H1 (cell line): ENCODE measurements around the gene CYP2A13. TPM values are rescaled to one million over a fixed set of nuclear protein-coding genes. Genes with fewer than 3 reads are reported as not detected.

Experiments
- CBX5 ChIP-seq: fragments of 300-800, 300-1000 bp; sonication (generic); IDR thresholded peaks from 2 replicates; pipeline ENCODE4 v1.7.1; 2016; ENCODE audit warnings: antibody characterized with exemption, low read length, low read depth
- CHD1 ChIP-seq: IDR thresholded peaks from 2 replicates; pipeline ENCODE4 v1.6.1; 2012; ENCODE audit warnings: low read depth, low read length, improper control_type of control experiment
- GTF2F1 ChIP-seq: IDR thresholded peaks from 2 replicates; pipeline ENCODE4 v1.6.1; 2012; ENCODE audit warnings: low read depth, low read length, improper control_type of control experiment, borderline replicate concordance
- polyA plus RNA-seq, 7 experiments: library from polyadenylated mRNA; depleted of rRNA in 3 of 7; stranded (reverse) in 5 of 7; unstranded in 2 of 7; fragments of >200 nt in 5 of 7; fragments of 200-250 nt in 2 of 7; gene quantifications; 1 replicate in 5 of 7; 2 replicates in 1 of 7; 4 replicates in 1 of 7; pipeline versions ENCODE4 v1.2.1 to v1.2.3, GENCODE V29; 2011 to 2013; ENCODE audit warnings: missing spikeins in 2 of 7, mixed read lengths in 2 of 7
- total RNA-seq: library from RNA; stranded (reverse); fragmentation: NEBNext Ultra II Directional; extraction: Animal tissue kit (Norgen Biotek cat#: 25700); gene quantifications from 2 replicates; pipeline ENCODE4 v1.2.1, GENCODE V29; 2021
- TF ChIP-seq, protein P1 (sequence below): IDR thresholded peaks from 2 replicates; pipeline ENCODE4 v1.6.1; 2012; ENCODE audit warnings: low read length, inconsistent platforms

Gene CYP2A13
- total and polyA plus RNA-seq, 2 of the 8 experiments (the other 6 are each of a cell fraction or from before 2014, with no cell fraction given): 0.60 to 0.63 TPM

DNA sequence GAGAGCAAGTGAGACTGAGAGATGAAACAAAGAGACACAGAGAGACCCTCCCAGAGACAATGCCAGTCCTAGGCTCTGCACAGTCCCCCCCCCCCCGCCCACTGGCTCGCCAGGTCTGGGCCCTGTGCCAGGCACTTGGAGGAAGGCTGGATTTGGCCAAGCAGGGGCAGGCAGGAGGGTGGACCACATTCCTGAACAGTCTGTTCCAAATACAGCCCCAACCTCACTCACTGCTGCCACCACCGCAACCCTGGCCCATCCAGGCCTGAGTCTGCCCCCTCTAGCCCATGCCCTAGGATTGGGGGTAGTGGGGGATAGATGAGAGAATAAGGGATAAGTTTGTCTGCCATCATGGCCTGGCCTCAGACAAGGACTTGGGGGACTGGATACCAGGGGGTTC, 45.0 kb downstream of the CYP2A13 start (continued):
- TF ChIP-seq GTF2F1: no peak
- TF ChIP-seq CHD1: no peak
- TF ChIP-seq, protein P1, sequence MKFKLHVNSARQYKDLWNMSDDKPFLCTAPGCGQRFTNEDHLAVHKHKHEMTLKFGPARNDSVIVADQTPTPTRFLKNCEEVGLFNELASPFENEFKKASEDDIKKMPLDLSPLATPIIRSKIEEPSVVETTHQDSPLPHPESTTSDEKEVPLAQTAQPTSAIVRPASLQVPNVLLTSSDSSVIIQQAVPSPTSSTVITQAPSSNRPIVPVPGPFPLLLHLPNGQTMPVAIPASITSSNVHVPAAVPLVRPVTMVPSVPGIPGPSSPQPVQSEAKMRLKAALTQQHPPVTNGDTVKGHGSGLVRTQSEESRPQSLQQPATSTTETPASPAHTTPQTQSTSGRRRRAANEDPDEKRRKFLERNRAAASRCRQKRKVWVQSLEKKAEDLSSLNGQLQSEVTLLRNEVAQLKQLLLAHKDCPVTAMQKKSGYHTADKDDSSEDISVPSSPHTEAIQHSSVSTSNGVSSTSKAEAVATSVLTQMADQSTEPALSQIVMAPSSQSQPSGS: no peak
- TF ChIP-seq CBX5: no peak
